ENCODE measurements around the gene TRAF3IP1.

Gene TRAF3IP1

GRCh38 chr2:238338710-238339394 is 18.5 kb downstream of the TRAF3IP1 start:
- no peaks in the 10 kb centered on the region for H3K9me3 ChIP-seq (ENCODE audit: control insufficient read depth in 5 of 5, low read length in 5 of 5)
- no peaks in the 10 kb centered on the region for H3K27me3 ChIP-seq (ENCODE audit: control insufficient read depth in 5 of 5, insufficient read depth in 4 of 5, low read length in 5 of 5)

GRCh38 chr2:238339395-238339780 is 19.1 kb downstream of the TRAF3IP1 start:
- Histone ChIP-seq H3K27me3 (ENCODE audit: control insufficient read depth in 5 of 5, insufficient read depth in 4 of 5, low read length in 5 of 5) (no peaks in the 10 kb centered on the region), H3K4me3 (ENCODE audit: low read depth in 1 of 5, low read length in 5 of 5) (no peak overlapping the region), H3K4me1 (ENCODE audit: control insufficient read depth in 5 of 5, insufficient read depth in 5 of 5, low read length in 5 of 5) (peaks cover 0 to 2% (median 0%) of the 10 kb centered on the region in 5 donors), H3K9me3 (ENCODE audit: control insufficient read depth in 5 of 5, low read length in 5 of 5) (no peaks in the 10 kb centered on the region), H3K27ac (ENCODE audit: low read depth, low read length) (no peak overlapping the region), H3K36me3 (ENCODE audit: control insufficient read depth in 5 of 5, insufficient read depth in 5 of 5, low read length in 5 of 5) (peaks cover 0 to 31% (median 27%) of the 10 kb centered on the region in 5 donors), H3K9ac (ENCODE audit: low read length in 5 of 5) (no peak overlapping the region)

More at GRCh38 chr2:238338710-238339394, 18.5 kb downstream of the TRAF3IP1 start:
- no peak overlapping the region for H3K9ac ChIP-seq (ENCODE audit: low read length in 5 of 5)
- H3K4me3 ChIP-seq (ENCODE audit: low read depth in 1 of 5, low read length in 5 of 5): no peak overlapping the region
- H3K27ac ChIP-seq (ENCODE audit: low read depth, low read length): no peak overlapping the region
- peaks cover 0 to 35% (median 31%) of the 10 kb centered on the region in 5 donors for H3K36me3 ChIP-seq (ENCODE audit: control insufficient read depth in 5 of 5, insufficient read depth in 5 of 5, low read length in 5 of 5)
- peaks cover 0 to 2% (median 0%) of the 10 kb centered on the region in 5 donors for H3K4me1 ChIP-seq (ENCODE audit: control insufficient read depth in 5 of 5, insufficient read depth in 5 of 5, low read length in 5 of 5)

GRCh38 chr2:238339814-238340213 is 19.5 kb downstream of the TRAF3IP1 start:
- no peaks in the 10 kb centered on the region for H3K9me3 ChIP-seq (ENCODE audit: control insufficient read depth in 5 of 5, low read length in 5 of 5)
- no peak overlapping the region for H3K9ac ChIP-seq (ENCODE audit: low read length in 5 of 5)
- no peak overlapping the region for H3K4me3 ChIP-seq (ENCODE audit: low read depth in 1 of 5, low read length in 5 of 5)

GRCh38 chr2:238341536-238341935 is 21.2 kb downstream of the TRAF3IP1 start:
- H3K36me3 ChIP-seq (ENCODE audit: control insufficient read depth in 5 of 5, insufficient read depth in 5 of 5, low read length in 5 of 5): peaks cover 0 to 37% (median 29%) of the 10 kb centered on the region in 5 donors
- no peak overlapping the region for H3K4me3 ChIP-seq (ENCODE audit: low read depth in 1 of 5, low read length in 5 of 5)
- H3K27ac ChIP-seq (ENCODE audit: low read depth, low read length): no peak overlapping the region
- H3K9ac ChIP-seq (ENCODE audit: low read length in 5 of 5): no peak overlapping the region
- no peaks in the 10 kb centered on the region for H3K9me3 ChIP-seq (ENCODE audit: control insufficient read depth in 5 of 5, low read length in 5 of 5)
- no peaks in the 10 kb centered on the region for H3K27me3 ChIP-seq (ENCODE audit: control insufficient read depth in 5 of 5, insufficient read depth in 4 of 5, low read length in 5 of 5)
- peaks cover 0 to 2% (median 0%) of the 10 kb centered on the region in 5 donors for H3K4me1 ChIP-seq (ENCODE audit: control insufficient read depth in 5 of 5, insufficient read depth in 5 of 5, low read length in 5 of 5)

More at GRCh38 chr2:238339814-238340213, 19.5 kb downstream of the TRAF3IP1 start:
- no peak overlapping the region for H3K27ac ChIP-seq (ENCODE audit: low read depth, low read length)
- H3K4me1 ChIP-seq (ENCODE audit: control insufficient read depth in 5 of 5, insufficient read depth in 5 of 5, low read length in 5 of 5): peaks cover 0 to 2% (median 0%) of the 10 kb centered on the region in 5 donors
- H3K36me3 ChIP-seq (ENCODE audit: control insufficient read depth in 5 of 5, insufficient read depth in 5 of 5, low read length in 5 of 5): peaks cover 0 to 30% (median 26%) of the 10 kb centered on the region in 5 donors
- H3K27me3 ChIP-seq (ENCODE audit: control insufficient read depth in 5 of 5, insufficient read depth in 4 of 5, low read length in 5 of 5): no peaks in the 10 kb centered on the region

GRCh38 chr2:238344035-238344434 is 23.7 kb downstream of the TRAF3IP1 start:
- Histone ChIP-seq H3K4me1 (ENCODE audit: control insufficient read depth in 5 of 5, insufficient read depth in 5 of 5, low read length in 5 of 5) (peaks cover 0 to 2% (median 0%) of the 10 kb centered on the region in 5 donors), H3K36me3 (ENCODE audit: control insufficient read depth in 5 of 5, insufficient read depth in 5 of 5, low read length in 5 of 5) (peaks cover 5 to 34% (median 22%) of the 10 kb centered on the region in 5 donors), H3K4me3 (ENCODE audit: low read depth in 1 of 5, low read length in 5 of 5) (no peak overlapping the region), H3K27me3 (ENCODE audit: control insufficient read depth in 5 of 5, insufficient read depth in 4 of 5, low read length in 5 of 5) (no peaks in the 10 kb centered on the region), H3K9me3 (ENCODE audit: control insufficient read depth in 5 of 5, low read length in 5 of 5) (no peaks in the 10 kb centered on the region), H3K9ac (ENCODE audit: low read length in 5 of 5) (no peak overlapping the region), H3K27ac (ENCODE audit: low read depth, low read length) (no peak overlapping the region)

DNA sequence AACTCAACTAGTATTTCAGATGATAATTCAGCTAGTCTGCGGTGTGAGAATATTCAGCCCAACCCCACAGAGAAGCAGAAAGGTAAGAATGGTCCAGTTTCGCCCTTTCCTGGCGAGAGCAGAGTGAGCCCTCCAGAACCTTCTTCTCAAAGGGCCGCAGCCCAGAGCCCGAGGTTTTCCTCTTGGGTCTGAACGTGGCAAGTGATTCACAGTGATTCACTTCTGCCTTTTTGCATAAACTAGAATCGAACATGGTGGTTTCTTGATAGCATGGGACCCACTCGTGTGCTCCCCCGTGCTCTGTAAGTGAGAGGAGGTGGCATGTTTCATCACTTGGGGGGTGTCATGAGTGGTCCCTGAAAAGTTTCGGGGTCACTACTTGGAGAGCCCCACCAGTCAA is 24.2 kb downstream of the TRAF3IP1 start:
- H3K4me1 ChIP-seq (ENCODE audit: control insufficient read depth in 5 of 5, insufficient read depth in 5 of 5, low read length in 5 of 5): peaks cover 0 to 2% (median 0%) of the 10 kb centered on the region in 5 donors
- H3K9me3 ChIP-seq (ENCODE audit: control insufficient read depth in 5 of 5, low read length in 5 of 5): no peaks in the 10 kb centered on the region
- no peak overlapping the region for H3K4me3 ChIP-seq (ENCODE audit: low read depth in 1 of 5, low read length in 5 of 5)
- H3K27me3 ChIP-seq (ENCODE audit: control insufficient read depth in 5 of 5, insufficient read depth in 4 of 5, low read length in 5 of 5): no peaks in the 10 kb centered on the region
- no peak overlapping the region for H3K9ac ChIP-seq (ENCODE audit: low read length in 5 of 5)
- H3K36me3 ChIP-seq (ENCODE audit: control insufficient read depth in 5 of 5, insufficient read depth in 5 of 5, low read length in 5 of 5): peaks cover 5 to 35% (median 22%) of the 10 kb centered on the region in 5 donors
- H3K27ac ChIP-seq (ENCODE audit: low read depth, low read length): no peak overlapping the region

DNA sequence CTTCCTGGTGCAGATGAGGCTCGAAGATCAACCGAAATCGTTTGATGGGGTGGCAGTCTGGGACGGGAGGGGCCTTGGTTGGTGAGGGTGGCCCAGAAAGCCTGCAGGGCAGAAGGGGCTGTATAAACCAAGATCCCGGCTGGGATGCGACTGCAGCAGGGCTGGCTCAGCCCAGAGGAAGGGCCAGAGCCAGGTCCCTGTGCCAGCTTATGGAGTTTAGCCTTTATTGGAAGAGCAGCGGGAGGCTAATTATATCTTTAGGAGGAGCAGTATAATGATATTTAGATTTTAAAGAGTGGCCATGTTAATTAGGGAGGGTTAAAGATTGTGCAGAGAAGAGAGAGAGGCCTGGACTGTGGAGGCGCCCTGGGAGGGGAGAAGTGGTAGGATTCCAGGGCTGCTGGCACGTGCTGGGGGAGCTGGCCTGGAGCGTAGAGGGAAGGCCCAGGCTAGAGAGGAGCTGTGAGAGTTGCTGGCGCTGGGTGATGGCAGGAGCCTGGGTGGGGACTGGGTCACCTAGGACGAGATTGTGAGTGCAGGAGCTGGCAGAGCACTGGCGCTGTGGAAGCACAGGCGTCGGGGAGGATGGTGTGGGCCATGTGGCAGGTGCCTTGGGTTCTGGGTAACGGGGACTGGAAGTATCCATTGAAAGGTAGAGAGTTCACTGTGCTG is 25.1 kb downstream of the TRAF3IP1 start:
- H3K36me3 ChIP-seq (ENCODE audit: control insufficient read depth in 5 of 5, insufficient read depth in 5 of 5, low read length in 5 of 5): peaks cover 5 to 44% (median 23%) of the 10 kb centered on the region in 5 donors
- H3K27ac ChIP-seq (ENCODE audit: low read depth, low read length): no peak overlapping the region
- H3K27me3 ChIP-seq (ENCODE audit: control insufficient read depth in 5 of 5, insufficient read depth in 4 of 5, low read length in 5 of 5): no peaks in the 10 kb centered on the region

GRCh38 chr2:238346544-238346943 is 26.2 kb downstream of the TRAF3IP1 start:
- H3K27ac ChIP-seq (ENCODE audit: low read depth, low read length): no peak overlapping the region
- no peaks in the 10 kb centered on the region for H3K4me1 ChIP-seq (ENCODE audit: control insufficient read depth in 5 of 5, insufficient read depth in 5 of 5, low read length in 5 of 5)
- no peak overlapping the region for H3K4me3 ChIP-seq (ENCODE audit: low read depth in 1 of 5, low read length in 5 of 5)
- H3K27me3 ChIP-seq (ENCODE audit: control insufficient read depth in 5 of 5, insufficient read depth in 4 of 5, low read length in 5 of 5): no peaks in the 10 kb centered on the region
- H3K9ac ChIP-seq (ENCODE audit: low read length in 5 of 5): no peak overlapping the region
- H3K36me3 ChIP-seq (ENCODE audit: control insufficient read depth in 5 of 5, insufficient read depth in 5 of 5, low read length in 5 of 5): peaks cover 5 to 54% (median 28%) of the 10 kb centered on the region in 5 donors
- no peaks in the 10 kb centered on the region for H3K9me3 ChIP-seq (ENCODE audit: control insufficient read depth in 5 of 5, low read length in 5 of 5)

More for the DNA sequence above, 25.1 kb downstream of the TRAF3IP1 start:
- no peak overlapping the region for H3K9ac ChIP-seq (ENCODE audit: low read length in 5 of 5)
- no peak overlapping the region for H3K4me3 ChIP-seq (ENCODE audit: low read depth in 1 of 5, low read length in 5 of 5)
- no peaks in the 10 kb centered on the region for H3K4me1 ChIP-seq (ENCODE audit: control insufficient read depth in 5 of 5, insufficient read depth in 5 of 5, low read length in 5 of 5)
- no peaks in the 10 kb centered on the region for H3K9me3 ChIP-seq (ENCODE audit: control insufficient read depth in 5 of 5, low read length in 5 of 5)

DNA sequence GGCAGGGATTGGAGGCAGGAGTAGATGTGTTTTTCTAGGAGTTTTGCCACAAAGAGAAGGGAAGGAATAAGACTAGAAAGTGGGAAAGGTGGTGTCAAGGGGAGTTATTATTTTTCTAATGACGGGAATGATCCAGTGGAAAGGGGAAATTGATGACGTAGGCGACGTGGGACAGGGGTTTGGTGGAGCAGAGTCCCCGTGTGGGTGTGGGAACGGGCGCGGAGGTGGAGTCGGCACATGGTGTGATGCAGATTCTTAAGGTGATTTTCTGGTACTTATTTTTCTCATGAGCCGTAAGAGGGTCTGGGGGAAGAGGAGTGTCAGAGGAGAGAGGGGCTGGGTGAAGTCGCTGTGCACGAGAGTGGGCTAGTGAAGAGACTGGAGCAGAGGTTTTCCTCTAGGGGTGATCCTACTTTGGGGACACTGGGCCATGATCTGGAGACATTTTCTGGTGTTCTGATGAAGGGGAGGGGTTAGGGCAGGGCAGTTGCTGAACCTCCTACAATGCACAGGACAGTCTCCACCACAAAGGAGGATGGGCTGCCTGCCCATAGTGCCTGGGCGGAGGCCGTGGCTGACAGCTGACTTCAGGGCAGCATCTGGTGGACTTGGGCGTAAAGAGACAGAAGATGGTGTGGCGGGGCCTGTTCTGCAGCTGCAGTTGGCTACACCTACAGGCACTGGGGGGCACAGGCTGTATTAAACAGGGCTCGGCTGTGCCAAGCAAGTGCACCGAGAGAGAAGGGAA is 30.0 kb downstream of the TRAF3IP1 start:
- Histone ChIP-seq H3K27ac (ENCODE audit: low read depth, low read length) (no peak overlapping the region), H3K27me3 (ENCODE audit: control insufficient read depth in 5 of 5, insufficient read depth in 4 of 5, low read length in 5 of 5) (no peaks in the 10 kb centered on the region), H3K9me3 (ENCODE audit: control insufficient read depth in 5 of 5, low read length in 5 of 5) (no peaks in the 10 kb centered on the region), H3K36me3 (ENCODE audit: control insufficient read depth in 5 of 5, insufficient read depth in 5 of 5, low read length in 5 of 5) (peaks cover 5 to 79% (median 45%) of the 10 kb centered on the region in 5 donors), H3K4me1 (ENCODE audit: control insufficient read depth in 5 of 5, insufficient read depth in 5 of 5, low read length in 5 of 5) (no peaks in the 10 kb centered on the region), H3K9ac (ENCODE audit: low read length in 5 of 5) (no peak overlapping the region), H3K4me3 (ENCODE audit: low read depth in 1 of 5, low read length in 5 of 5) (no peak overlapping the region)

Measured in subcutaneous abdominal adipose tissue (tissue), 5 donors.